ENCODE measurements around the gene PIGO. TPM values are rescaled to one million over a fixed set of nuclear protein-coding genes. Genes with fewer than 3 reads are reported as not detected.

The PIGO gene
- total RNA-seq, 4 donors from 2014 or later: 16.1 to 23.2 (median 18.7) TPM

GRCh38 chr9:35110327-35110761 is 14.0 kb upstream of the PIGO start:
- H3K4me1 ChIP-seq: peaks cover 0 to 61% (median 45%) of the 10 kb centered on the region in 4 donors
- no peak for DNase-seq (ENCODE audit: low spot score in 2 of 2)
- peaks cover 0 to 37% (median 12%) of the 10 kb centered on the region in 3 donors for H3K36me3 ChIP-seq
- peak overlapping the region; percentile 90 to 99 (median 93) for H3K27ac ChIP-seq
- WGBS, 2 donors: 15 to 20% methylated on average over 3 of the region's 3 CpGs
- H3K4me3 ChIP-seq: peak overlapping the region in 3 of 4 donors; percentile 68 to 90 (median 79)
- TF ChIP-seq POLR2A (IDR thresholded peaks at IDR 0.05) (no peak), EP300 (IDR thresholded peaks at IDR 0.05) (peak in 1 of 2 donors; percentile 32)
- TF ChIP-seq, protein P1, sequence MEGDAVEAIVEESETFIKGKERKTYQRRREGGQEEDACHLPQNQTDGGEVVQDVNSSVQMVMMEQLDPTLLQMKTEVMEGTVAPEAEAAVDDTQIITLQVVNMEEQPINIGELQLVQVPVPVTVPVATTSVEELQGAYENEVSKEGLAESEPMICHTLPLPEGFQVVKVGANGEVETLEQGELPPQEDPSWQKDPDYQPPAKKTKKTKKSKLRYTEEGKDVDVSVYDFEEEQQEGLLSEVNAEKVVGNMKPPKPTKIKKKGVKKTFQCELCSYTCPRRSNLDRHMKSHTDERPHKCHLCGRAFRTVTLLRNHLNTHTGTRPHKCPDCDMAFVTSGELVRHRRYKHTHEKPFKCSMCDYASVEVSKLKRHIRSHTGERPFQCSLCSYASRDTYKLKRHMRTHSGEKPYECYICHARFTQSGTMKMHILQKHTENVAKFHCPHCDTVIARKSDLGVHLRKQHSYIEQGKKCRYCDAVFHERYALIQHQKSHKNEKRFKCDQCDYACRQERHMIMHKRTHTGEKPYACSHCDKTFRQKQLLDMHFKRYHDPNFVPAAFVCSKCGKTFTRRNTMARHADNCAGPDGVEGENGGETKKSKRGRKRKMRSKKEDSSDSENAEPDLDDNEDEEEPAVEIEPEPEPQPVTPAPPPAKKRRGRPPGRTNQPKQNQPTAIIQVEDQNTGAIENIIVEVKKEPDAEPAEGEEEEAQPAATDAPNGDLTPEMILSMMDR (IDR thresholded peaks at IDR 0.05): no peak
- no peaks in the 10 kb centered on the region for H3K27me3 ChIP-seq
- H3K9me3 ChIP-seq: no peaks in the 10 kb centered on the region

- H3K4me3 ChIP-seq: no peak overlapping the region
- H3K9me3 ChIP-seq: no peaks in the 10 kb centered on the region
- H3K4me1 ChIP-seq: peaks cover 0 to 50% (median 34%) of the 10 kb centered on the region in 4 donors
- H3K36me3 ChIP-seq: peaks cover 0 to 49% (median 16%) of the 10 kb centered on the region in 3 donors
- 59 to 70% methylated on average over 7 to 8 of the region's 8 CpGs for WGBS, 2 donors
- no peak for DNase-seq (ENCODE audit: low spot score in 2 of 2)
- TF ChIP-seq POLR2A (IDR thresholded peaks at IDR 0.05) (no peak), EP300 (IDR thresholded peaks at IDR 0.05) (no peak)
- TF ChIP-seq, protein P1 (IDR thresholded peaks at IDR 0.05): no peak
- peak overlapping the region in 2 of 4 donors; percentile 92 to 99 for H3K27ac ChIP-seq
- H3K27me3 ChIP-seq: no peaks in the 10 kb centered on the region
Measured at GRCh38 chr9:35108946-35109575, 12.7 kb upstream of the PIGO start.

DNA sequence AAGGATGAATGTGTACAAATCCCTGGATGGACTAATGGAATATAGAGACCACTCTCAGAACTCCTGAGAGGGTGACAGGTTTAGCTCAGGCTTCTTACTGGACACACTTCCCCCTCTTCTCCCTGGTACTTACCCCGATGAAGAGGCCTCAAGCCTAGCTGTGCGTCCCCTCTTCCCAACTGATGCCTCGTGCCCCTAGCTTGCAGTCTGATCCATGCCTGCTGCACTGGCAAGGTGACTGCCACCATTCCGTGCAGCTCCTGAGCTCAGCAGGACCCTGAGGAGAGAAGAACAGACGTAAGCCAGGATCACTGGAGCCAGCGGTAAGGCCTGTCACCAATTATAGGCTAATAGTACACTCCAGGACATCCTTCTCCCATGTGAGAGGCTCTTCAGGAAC is 12.1 kb upstream of the PIGO start:
- Histone ChIP-seq H3K4me3 (no peak overlapping the region), H3K27ac (peak overlapping the region in 1 of 4 donors; percentile 2), H3K27me3 (no peaks in the 10 kb centered on the region), H3K36me3 (peaks cover 0 to 50% (median 16%) of the 10 kb centered on the region in 3 donors), H3K9me3 (no peaks in the 10 kb centered on the region), H3K4me1 (peaks cover 0 to 50% (median 31%) of the 10 kb centered on the region in 4 donors)
- no peak for TF ChIP-seq EP300 (IDR thresholded peaks at IDR 0.05)
- no peak for TF ChIP-seq POLR2A (IDR thresholded peaks at IDR 0.05)
- TF ChIP-seq, protein P1 (IDR thresholded peaks at IDR 0.05): no peak
- DNase-seq (ENCODE audit: low spot score in 2 of 2): no peak
- 87 to 89% methylated on average over 6 of the region's 6 CpGs for WGBS, 2 donors

DNA sequence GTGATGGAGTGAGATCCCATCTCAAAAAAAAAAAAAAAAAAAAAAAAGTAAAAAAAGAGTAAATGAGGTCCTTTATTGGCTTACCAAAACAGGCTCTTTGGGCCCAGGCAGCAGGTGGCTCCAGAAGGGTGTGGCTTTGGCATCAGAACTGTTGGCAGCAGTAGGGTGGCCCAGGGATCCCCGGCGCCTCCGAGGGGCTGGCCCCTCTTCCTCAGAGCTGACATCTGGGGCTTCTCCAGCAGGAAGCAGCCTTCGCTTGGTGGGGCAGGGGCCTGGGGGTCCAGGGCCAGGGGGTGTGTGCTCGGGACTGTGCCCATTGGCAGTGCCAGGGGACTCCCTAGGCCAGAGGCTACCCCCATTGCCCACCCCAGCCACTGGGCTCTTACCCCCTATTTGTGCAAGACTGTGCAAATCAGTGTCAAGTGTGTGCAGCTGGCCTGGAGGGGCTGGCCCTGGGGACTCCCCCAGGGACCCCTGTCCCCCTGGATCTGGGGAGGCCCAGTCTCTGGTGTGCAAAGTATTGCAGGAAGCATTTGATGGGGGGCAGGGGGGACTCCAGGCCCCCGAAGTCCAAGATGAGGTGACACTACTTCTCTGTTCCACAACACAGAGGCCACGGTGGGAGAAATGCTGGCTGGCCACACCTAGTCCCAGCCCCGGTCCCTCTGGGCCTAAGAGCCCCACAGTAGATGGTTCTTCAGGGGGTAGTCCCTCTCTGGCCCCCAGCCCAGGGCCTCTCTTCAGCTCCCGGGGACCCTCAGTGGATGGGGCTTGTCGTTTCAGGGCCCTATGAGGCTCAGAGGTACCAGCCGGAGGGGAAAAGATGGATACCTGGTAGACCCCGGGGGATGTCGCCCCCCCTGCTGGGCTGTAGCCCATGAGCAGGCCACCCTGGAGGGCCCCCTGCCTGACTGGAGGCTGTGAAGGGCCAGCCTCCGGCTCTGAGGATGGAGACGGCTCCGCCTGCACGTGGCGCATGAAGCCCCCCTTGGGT is 11.2 kb upstream of the PIGO start:
- no peaks in the 10 kb centered on the region for H3K27me3 ChIP-seq
- H3K4me3 ChIP-seq: no peak overlapping the region
- H3K36me3 ChIP-seq: peaks cover 0 to 50% (median 16%) of the 10 kb centered on the region in 3 donors
- TF ChIP-seq, protein P1 (IDR thresholded peaks at IDR 0.05): no peak
- TF ChIP-seq POLR2A (IDR thresholded peaks at IDR 0.05) (no peak), EP300 (IDR thresholded peaks at IDR 0.05) (no peak)
- H3K9me3 ChIP-seq: no peaks in the 10 kb centered on the region
- no peak for DNase-seq (ENCODE audit: low spot score in 2 of 2)
- H3K27ac ChIP-seq: peak overlapping the region in 1 of 4 donors; percentile 2
- peaks cover 0 to 45% (median 26%) of the 10 kb centered on the region in 4 donors for H3K4me1 ChIP-seq
- WGBS, 2 donors: 81 to 82% methylated on average over 14 to 16 of the region's 18 CpGs
